Activated CD4-positive, CD25-positive, alpha-beta regulatory T cell treated with anti-CD3 and anti-CD28 coated beads, Interleukin-2, amount 50 U/mL, for 24 hours (primary cell): Measurements from ENCODE around the gene PAIP1.
"Not testable (repeated sequence)": the region's sequence is repeated elsewhere in the genome, so short reads cannot be mapped to it uniquely, and the experiment has no call there.

Experiments
- ATAC-seq, 2 donors: fragments of 150-1000 bp; cut with Tn5 transposase; one replicate each; pipeline ENCODE4 v1.10.0; 2021; ENCODE audit warnings: mild to moderate bottlenecking in 1 of 2, moderate library complexity in 1 of 2

PAIP1 gene

DNA sequence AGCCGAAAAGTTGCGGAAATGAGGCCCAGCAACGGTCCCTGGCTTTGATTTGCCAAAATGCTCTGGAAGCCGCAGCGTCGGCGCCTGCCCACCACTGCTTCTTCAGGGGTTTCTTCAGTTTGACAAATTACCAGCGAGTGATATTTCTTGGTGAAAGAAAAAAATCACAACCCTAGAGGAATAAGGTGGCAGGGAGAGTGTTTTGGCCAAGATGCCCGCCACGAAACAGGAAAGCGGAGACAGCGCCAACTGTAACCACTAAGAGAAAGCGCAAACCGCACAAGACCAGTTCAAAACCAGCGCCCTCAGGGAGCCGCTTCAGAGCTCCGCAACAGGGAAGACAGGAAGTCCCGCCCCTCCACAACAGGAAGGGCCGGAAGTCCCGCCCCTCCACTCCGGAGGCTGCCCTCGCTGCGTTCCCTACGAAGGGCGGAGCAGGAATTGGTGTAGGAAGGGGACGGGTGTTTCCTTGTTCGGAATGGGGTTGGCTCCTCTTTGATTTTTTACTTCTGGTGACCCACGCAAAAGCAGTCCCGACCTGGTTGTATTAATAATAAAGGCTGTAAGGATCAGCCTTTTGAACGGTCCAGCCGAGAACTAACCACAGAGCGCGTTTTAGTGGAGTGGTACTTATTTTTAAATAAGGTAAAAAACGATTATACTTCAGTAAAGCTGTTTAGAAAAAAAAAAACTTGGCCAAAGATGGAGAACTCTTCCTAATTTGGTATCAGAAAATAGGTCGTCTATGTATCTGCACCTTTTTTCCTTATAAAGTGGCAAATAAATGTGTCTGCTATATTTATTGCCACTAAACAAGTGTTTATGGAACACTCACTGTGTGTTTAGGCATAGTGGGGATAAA, 41.8 kb downstream of the PAIP1 start, which contains the start of gene C5orf34:
C5orf34 (minus strand) TSS at position 333 of the 862 bp plus-strand sequence. CDS start 5,809 bp downstream, outside the sequence.
- peak; percentile 96 to 97 for ATAC-seq

DNA sequence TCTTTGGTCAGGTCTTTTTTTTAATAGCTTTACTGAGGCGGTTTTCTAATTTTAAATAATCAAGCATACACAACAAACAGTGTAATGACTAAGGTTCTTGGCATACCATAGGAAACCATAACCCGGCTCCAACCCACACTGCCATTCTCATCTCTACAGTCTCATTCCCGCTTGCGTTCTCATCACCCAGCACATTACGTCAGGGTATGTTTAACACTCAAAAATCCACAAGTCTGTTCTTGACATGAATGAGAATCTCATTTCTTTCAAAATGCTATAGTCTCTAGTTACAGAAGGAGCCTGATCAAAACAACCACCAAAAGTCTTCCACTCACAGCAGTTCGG, 42.4 kb downstream of the PAIP1 start:
- ATAC-seq: peak; percentile 66 to 67

DNA sequence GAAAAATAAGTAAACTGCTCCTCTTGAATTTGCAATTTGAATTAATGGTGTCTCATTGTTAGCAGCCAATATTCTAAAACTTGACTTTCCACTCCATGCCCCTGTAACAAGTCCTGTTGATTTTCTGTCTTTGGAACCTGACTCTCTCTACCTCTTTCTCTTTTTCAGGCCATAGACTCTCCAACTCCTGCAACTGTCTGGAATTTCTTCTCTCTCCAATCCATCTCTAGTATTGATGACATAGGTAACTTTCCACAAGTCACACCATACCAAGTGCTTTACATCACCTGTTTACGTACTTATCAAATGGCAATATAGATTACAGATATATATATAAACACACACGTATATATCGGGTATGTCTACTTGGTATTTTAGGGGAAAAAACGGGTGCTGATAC, 42.9 kb downstream of the PAIP1 start:
- no peak for ATAC-seq

DNA sequence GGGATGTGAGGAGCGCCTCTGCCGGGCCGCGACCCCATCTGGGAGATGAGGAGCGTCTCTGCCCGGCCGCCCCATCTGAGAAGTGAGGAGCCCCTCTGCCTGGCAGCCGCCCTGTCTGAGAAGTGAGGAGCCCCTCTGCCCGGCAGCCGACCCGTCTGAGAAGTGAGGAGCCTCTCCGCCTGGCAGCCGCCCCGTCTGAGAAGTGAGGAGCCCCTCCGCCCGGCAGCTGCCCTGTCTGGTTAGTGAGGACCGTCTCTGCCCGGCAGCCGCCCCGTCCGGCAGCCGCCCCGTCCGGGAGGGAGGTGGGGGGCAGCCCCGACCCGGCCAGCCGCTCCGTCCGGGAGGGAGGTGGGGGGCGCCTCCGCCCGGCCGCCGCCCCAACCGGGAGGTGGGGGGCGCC, 45.8 kb downstream of the PAIP1 start:
- ATAC-seq: not testable (repeated sequence)

DNA sequence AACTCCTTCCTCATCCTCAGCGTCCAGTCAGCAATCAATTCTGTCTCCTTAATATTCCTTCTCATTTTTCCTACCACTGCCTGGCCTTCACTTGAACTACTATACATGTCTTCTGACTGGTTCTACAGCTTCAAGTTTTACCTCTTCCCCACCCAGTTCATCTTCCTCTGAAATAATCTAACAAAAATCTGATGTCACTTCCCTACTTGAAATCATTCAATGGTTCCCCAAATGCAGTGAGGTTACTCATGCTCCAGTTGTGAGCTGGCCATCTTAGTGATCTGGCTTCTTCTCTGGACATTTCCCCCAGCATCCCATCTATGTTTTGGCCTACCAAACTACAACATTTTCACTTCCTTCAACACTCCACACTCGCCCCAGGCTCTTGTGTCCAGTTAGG, 58.3 kb downstream of the PAIP1 start:
- ATAC-seq: no peak

DNA sequence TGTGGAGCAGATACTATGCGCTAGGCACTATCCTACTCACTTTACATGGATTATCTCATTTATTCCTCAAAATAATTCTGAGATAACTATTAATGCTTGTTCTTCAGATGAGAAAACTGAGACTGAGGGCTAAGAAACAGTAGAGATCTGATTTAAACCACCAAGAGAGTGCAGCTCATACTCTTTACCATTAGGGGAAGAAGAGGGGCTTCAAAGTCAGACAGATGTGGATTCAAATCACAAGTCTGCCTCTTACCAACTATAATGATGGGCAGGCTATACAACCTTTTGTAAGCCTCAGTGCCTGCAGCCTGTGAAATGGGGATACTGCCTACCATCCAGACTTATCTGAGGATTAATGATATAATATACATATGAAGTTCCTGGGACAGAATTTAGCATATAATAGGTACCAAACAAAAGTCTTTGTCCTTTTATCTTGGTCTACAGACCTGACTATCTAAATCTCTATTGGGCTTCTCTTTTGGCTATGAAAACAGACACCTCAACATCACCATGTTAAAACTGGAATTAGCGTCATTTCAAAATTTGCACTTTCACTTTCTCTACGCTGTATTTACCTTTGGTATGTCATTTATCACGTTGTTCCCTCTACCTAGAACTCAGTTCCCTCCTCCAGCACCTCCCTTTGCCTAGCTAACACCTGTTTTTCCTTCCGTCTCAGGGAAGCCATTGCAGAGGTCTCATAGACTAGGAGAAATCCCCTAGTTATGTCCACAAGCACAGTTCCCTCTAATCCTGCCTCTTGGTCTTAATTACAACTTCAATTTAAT, 59.4 kb downstream of the PAIP1 start:
- ATAC-seq: no peak

DNA sequence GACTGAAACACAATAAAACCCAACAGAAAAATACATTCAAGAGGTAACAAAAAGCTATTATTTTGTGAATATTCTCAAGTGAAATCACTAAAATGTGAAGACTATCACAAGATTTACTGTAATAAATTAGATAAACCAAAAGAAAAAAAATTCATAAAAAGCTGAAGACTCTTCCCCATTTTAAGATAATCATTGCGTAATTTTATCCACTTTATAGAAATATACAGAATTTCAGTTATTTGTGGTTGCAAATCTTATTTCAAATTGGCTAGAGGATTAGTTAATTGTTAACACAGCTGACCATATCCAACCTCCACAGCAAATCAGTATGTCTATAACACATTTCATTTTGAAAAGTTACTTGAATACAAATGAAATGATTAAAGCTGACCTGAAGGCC, 65.6 kb downstream of the PAIP1 start:
- ATAC-seq: no peak

DNA sequence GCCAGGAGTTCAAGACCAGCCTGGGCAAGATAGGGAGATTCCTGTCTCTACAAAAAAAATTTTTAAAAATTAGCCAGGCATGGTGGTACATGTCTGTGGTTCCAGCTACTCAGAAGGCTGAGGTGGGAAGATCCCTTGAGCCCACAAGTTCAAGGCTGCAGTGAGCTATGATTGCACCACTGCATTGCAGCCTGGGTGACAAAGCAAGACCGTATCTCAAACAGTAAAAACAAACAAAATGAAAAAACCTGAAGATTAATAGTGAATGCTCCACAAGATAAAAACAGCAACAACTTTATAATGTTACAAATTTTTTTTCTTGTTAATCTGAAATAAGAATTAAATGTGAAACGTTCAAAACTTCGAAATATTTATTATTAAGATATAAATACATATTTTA, 70.5 kb downstream of the PAIP1 start:
- no peak for ATAC-seq

DNA sequence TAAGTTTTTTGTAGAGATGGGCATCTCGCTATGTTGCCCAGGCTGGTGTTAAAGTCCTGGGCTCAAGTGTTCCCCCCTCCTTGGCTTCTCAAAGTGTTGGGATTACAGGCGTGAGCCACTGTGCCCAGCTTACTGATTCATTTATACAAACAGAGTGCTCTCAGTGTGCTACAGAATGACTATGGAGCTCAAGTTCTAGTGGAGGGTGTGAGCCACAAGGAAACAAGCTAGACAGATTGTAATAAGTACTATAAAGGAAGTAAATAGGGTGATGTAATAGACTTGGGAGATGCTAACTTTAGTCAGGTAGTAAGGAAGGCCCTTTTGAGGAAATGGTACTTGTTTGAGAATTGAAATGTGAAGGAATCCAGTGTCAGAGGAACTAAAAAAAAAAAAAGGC, 71.5 kb downstream of the PAIP1 start:
- no peak for ATAC-seq

DNA sequence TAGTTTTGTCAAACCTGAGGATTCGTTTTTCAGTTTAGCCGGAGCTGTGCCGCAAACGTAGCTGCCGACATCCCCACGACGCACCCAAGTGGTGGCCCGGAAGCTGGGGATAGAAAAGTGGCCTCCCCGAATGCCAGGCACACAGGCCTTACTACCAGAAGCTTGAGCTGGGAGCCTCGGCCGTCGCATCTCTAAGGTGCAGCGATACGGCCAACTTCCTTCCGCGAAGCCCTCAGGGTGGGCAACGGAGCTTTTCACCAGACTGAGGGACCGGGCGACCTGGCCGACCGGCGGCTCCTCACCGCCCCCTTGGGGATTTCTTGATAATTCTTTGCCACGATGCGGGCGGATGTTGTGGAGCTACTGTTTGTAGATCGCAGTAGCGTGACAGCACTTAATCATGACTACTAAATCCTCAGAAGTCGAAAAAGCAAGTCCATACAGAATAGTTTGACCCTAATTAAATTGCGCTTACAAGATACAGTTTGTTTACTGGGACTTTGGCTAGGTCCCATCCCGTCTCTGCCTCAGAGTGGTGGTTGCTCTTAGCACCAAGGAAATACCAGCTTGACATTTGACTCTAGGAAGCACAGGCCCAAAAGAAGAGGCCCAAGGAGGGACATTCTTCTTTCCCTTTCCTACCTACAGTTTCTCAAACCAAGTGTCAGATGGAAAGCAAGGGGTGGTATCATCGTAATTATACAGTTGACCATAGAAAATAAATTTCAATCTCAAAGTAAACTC, 72.6 kb downstream of the PAIP1 start:
- ATAC-seq: peak; percentile 76 to 78

DNA sequence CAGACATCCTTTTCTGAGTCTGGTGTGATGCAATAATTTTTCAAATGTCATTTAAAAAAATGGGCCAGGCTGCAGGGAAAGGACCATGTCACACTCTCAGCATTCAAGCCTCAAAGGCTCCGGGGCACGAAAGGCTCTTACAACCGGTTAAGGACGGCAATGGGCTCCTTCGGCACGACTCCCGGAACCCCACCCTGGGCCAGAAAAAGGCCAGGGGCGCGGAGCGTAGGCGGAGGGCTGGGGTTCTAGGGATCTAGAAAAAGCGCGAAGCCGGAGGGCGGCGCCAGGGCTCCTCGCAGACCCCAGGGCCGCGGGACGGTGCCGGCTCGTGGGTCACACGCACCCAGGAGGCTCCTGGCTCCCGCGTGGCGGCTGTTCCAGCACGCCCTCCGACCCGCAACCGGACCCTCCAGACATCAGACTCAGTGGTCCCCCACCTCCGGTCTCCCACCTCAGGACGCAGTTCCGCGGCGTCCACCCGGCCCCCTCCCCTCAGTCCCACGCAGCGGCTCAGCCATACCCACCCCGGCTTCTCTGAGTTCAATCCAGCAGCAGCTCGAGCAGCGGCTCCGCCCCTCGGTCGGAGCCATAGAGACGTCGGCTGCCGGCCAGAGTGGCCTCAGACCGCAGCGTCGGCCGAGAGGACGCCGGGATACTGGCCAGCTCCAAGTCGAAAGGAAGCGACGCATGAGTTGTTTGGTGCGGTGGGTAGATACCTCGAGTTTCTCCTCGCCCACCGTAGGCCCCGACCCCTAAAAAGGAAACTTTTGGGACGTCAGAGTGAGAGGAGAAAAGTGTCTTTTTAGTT, 73.4 kb downstream of the PAIP1 start, which contains the start of gene TMEM267:
TMEM267 (minus strand) TSS at position 568 of the 808 bp plus-strand sequence. CDS start 29,896 bp downstream, outside the sequence.
- ATAC-seq: peak; percentile 84 to 89

DNA sequence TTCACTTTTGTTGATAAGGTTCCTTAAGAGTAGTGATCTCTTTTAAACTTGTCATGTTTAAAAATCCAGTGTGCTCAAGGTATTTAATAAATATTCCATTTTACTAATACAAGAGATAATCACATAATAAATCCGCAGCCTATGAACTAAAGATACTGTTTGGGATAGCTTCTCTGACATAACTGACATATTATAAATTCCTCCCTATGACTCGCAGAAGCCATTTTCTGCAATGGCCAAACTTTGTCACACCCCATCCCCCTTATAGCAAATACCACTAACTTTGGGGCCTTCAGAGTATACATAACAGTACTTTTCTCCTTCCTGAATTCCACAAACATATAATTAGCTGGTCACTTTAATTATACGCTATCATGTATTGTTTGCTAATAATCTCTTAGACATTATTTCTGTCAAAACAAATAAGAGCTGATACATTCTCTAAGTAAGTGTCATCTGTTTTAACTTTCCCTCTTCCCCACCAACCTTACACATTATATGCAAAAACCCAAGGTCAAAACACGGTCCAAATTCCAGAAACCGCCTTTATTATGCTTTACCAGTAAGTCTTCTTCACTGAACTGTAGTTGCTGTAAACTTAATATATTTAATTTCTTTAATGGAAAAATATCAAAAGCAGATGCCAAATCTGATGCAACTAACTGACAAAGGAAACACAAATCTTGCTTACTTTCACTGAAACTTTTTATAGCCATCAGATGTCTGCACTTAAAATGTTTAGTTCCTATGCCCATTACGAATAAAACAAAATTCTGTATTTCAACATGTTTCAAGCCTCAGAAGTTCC, 74.2 kb downstream of the PAIP1 start:
- no peak for ATAC-seq
